ENCODE results near the gene SSH2.

The SSH2 gene

GRCh38 chr17:29715680-29716079, 214.3 kb downstream of the SSH2 start:
- no peak for DNase-seq (ENCODE audit: low read depth in 2 of 2, low spot score in 1 of 2)

DNA sequence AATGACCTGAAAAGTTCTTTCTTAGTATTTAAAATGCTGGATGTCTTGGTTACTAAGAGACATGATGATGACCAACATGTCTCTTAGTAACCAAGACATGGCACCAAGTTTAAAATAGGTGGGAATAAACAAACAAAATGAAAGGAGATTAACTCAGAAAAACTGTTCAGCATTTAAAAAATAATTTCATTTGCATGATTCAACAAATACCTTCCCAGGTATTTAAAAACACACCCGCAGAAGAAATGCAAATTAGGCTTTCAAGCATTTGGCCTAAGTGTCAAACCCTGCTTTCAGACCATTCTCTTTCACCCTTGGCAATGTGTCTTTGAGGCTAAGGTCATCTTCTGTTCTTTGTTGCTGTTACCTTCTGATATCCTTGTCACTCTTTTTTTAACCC, 215.9 kb downstream of the SSH2 start:
- no peak for DNase-seq (ENCODE audit: low read depth in 2 of 2, low spot score in 1 of 2)

DNA sequence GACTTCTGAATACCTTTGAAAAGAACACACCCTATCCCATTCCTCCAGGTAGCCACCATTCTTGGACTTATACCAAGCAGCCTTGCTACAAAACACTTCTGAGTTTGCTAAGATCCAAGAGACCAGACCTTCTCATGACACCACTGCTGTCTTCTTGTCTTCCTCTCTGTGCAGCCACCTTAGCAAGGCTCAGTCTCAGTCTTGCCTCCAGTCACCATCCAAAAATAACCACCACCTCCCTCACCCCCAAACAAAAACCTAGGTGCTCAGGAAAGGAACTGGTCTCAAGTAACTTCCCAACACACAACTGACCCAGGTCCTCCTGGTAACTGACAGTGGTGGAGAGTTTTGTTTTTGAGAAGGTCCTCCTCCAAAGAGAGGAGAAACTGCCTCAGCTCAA, 216.4 kb downstream of the SSH2 start:
- DNase-seq (ENCODE audit: low read depth in 2 of 2, low spot score in 1 of 2): no peak

DNA sequence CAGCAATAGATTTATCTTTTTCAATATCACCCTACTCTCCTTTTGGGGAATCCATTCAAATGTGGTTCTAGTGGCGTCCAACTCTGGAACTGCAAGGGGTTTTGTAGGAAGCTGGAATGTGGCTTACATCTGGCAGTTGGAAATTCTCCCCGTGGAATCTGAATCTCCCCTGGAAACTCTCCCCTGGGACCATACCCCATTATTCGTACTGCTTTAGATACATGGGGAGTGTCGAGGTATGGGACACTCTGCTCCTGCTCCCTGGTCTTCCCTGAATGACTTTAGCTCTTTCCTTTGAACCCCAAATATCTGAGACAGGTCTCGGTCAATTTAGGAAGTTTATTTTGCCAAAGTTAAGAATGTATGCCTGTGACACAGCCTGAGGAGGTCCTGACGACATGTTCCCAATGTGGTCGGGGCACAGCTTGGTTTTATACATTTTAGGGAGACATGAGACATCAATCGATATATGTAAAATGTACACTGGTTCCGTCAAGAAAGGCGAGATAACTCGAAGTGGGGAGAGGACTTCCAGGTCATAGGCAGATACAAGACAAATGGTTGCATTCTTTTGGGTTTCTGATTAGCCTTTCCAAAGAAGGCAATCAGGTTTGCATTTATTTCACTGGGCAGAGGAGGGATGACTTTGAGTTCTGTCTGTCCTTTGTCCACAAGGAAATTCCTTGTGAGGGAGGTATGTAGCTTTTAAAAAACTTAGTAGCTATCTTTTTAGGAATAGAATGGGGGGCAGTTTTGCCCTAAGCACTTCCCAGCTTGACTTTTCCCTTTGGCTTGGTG, 218.2 kb downstream of the SSH2 start:
- DNase-seq (ENCODE audit: low read depth in 2 of 2, low spot score in 1 of 2): no peak

GRCh38 chr17:29710891-29711418, 219.1 kb downstream of the SSH2 start:
- no peak for DNase-seq (ENCODE audit: low read depth in 2 of 2, low spot score in 1 of 2)

DNA sequence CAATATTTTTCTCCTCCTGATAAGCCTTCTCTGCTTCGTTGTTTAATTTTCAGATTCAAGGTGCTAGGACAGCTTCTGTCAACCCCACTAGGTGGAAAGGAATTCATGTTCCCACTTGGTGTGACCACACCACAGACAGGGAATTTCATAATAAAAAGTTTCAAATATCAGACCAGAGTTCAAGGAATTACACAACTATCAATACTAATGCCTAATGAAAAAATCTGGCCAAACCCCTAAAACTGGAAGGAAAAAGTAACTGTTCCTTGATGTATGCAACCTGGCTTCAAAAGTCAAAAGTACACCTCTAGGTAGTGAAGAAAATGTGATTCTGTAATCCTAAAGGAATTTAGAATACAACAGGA, 219.5 kb downstream of the SSH2 start:
- DNase-seq (ENCODE audit: low read depth in 2 of 2, low spot score in 1 of 2): no peak

DNA sequence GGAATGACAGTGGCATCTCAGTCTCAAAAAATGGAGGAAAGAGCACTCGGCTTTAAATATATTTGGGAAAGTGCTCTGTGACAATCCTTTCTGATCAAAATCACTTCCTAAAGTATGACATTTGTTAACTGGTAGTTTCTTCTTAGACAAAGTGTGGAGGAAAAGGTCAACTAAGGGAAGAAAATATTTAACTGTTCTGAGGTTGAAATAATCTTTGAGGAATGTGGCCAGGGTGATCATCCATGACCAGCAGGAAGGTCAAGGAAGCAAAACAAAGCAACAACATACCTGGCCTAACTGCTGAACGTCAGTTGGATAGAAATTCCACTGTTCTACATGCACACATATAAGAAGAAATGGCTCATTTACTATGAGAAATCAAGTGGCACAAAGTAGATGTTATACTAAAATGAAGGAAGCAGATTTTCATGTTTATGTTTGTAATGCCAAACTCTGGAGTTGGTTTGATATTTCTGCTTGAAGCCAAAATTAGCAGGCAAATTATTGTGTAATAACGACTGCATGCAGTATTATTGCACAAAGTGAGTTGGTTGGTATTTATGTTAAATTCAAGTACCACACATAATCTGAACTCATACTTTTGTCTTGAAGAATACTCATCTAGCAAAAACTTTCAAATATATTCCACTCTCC, 220.0 kb downstream of the SSH2 start:
- no peak for DNase-seq (ENCODE audit: low read depth in 2 of 2, low spot score in 1 of 2)

GRCh38 chr17:29707212-29707571, 222.8 kb downstream of the SSH2 start:
- DNase-seq (ENCODE audit: low read depth in 2 of 2, low spot score in 1 of 2): no peak

GRCh38 chr17:29706045-29706431, 224.0 kb downstream of the SSH2 start:
- DNase-seq (ENCODE audit: low read depth in 2 of 2, low spot score in 1 of 2): no peak

DNA sequence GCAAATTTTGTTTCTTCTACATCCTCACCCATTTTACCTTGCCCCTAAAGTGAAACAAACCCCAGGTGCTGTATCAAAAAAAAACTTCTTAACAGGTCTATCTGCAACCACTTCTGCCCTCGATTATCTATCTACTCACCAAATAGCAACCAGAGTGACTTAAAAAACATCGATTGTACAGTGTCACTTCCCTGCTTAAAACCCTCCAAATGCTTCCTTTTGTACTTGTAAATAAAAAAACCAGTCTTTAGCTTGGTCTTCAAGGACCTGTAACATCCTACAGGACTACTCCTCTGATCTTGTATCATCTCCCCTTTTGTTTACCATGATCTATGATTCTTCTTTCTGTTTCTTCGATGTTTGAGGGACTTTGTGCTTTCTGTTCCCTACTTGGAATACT, 224.6 kb downstream of the SSH2 start:
- DNase-seq (ENCODE audit: low read depth in 2 of 2, low spot score in 1 of 2): no peak

DNA sequence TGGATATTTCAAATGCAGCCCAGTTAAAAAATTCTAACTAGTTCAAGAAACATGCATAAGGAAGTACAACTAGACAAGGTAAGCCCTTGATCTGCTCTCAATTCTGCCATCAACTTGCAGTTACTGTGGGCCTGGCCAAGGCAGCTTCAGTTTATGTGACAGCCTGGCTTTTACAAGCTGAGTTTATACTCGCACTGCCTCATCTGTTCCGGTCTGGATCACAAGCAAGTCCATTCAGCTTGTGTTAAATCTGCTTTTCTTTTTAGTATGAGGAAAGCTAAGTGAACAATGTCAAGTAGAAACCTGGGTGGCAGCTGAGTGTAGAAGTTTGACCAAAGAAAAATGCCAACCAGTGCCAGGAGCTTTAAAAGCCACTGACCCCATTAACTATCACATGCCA, 230.7 kb downstream of the SSH2 start:
- no peak for DNase-seq (ENCODE audit: low read depth in 2 of 2, low spot score in 1 of 2)

DNA sequence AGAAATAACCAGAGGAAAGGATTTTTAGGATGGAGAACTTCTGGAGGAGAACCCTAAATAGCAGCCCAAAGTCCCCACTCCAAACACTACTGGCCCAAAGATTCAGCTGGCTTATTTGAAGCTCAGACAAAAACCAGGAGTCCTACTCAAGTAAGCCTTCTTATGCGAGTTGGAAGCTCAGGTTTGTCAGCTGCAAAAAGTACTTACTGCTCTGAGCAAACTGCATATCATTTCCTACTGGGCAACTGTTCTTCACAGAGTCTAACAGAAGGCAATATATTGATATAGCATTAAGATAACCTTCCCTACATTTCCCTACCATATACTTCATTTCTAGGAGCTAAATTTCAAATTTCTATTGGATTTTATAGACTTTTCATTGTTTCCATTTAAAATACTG, 231.2 kb downstream of the SSH2 start:
- no peak for DNase-seq (ENCODE audit: low read depth in 2 of 2, low spot score in 1 of 2)

DNA sequence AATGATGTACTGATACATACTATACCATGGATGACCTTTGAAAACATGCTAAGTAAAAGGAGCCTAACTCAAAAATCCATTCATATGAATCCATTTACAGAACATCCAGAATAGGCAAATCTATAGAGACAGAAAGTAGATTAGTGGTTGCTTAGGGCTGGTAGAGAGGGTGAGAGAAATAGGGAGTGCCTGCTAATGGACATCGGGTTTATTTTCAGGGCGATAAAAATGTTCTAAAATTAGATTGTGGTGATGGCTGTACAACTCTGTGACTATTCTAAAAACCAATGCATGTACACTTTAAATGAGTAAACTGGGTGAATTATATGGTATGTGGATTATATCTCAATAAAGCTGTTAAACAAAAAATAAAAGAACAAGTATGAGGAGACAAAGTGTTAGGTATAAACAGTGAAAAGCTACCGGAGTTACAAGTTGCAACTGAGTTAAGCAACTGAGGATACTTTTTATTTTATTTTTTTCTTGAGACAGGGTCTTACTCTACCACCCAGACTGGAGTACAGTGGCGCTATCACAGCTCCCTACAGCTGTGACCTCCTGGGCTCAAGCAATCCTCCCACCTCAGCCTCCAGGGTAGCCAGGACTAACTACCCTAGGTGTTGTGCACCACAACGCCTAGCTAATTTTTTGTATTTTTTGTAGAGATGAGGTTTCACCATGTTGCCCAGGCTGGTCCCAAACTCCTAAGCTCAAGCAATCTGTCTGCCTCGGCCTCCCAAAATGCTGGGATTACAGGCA, 231.8 kb downstream of the SSH2 start:
- no peak for DNase-seq (ENCODE audit: low read depth in 2 of 2, low spot score in 1 of 2)

GRCh38 chr17:29697371-29697770, 232.7 kb downstream of the SSH2 start:
- no peak for DNase-seq (ENCODE audit: low read depth in 2 of 2, low spot score in 1 of 2)

DNA sequence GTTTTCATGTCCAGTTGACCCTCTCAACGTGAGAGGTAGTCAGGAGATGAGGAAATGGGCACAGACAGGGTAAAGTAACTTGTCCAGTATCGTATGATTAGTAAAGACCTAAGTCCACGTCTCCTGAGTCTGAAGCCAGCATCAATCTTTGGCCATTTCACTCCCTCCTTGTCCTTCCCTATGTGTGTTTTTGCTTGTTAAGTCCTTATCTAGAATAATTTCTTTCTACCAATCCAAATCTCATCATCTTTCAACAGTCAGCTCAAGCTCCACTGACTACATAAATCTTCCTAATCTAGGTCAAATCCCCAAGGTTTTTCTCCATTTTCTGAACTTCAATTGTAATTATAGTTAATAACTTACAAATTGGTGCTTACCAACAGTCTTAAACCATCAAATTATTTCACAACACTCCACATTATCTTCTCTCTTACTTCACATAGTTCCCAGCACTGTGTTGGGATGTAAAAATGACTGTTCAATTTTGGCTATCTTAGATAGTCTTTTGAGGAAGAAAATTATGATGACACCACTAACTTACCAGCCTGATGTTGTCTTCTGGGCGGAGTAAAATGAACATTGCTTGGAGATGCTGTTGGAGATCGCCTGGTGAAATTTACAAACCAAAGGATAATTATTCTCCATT, 235.0 kb downstream of the SSH2 start:
- no peak for DNase-seq (ENCODE audit: low read depth in 2 of 2, low spot score in 1 of 2)

GRCh38 chr17:29693751-29694150, 236.3 kb downstream of the SSH2 start:
- DNase-seq (ENCODE audit: low read depth in 2 of 2, low spot score in 1 of 2): no peak

DNA sequence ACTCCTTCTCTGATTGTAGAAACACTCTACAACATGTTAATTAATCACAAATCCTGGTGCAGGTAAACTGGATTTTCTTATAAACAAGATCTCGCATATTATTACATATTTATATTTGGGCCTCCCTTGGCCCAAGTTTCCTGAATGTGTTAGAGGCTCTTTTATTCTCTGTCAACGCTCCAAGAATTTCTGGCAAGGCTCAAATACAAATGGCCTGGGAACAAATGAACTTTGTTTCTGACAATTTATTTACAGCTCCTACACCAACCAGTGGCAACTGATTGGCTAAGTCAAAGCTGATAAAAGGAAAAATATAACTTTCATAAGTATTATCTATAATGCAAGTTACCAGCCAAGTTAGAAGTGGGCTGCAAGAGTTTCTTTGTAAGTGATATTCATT, 242.4 kb downstream of the SSH2 start:
- no peak for DNase-seq (ENCODE audit: low read depth in 2 of 2, low spot score in 1 of 2)

DNA sequence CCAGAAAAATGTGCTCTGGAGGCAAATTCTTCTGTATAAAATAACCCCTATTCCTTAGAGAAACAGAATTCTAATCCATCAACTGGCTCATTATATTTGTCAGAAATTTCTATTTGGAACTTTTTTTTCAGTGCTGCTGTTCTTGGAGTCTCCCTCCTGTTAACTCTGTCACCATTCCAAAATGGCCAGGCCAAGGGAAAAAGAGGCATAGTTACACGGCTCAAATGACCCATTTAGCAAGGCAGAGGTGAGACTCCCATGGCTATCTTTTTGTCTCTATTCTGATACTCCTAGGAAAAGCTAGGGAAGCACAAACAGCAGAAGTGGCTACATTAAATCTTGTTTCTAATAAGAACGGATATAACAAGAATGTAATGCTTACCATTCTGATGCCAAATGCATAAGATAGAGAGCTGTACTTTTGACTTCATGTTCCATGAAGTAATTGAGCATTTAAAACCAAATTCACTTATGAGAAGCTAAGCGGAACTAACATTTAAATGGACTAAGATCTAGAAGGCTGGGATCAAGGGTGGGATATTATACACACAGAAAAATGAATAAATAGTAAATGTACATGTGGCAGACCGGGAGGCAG, 242.9 kb downstream of the SSH2 start:
- DNase-seq (ENCODE audit: low read depth in 2 of 2, low spot score in 1 of 2): no peak

DNA sequence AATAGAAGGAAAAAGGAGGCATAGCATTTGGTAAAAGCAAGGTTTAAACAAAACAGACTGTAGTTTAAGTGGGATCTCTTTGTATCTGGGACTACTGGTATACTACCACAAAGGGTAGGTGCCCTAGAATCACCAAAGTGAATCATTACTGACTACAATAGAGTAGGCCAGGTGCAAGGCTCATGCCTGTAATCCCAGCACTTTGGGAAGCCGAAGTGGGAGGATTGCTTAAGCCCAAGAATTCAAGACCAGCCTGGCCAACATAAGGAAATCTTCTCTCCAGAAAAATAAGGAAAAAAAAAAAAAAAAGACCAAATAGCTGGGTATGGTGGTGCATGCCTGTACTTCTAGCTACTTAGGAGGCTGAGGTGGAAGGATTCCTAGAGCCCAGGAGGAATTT, 246.5 kb downstream of the SSH2 start:
- no peak for DNase-seq (ENCODE audit: low read depth in 2 of 2, low spot score in 1 of 2)

DNA sequence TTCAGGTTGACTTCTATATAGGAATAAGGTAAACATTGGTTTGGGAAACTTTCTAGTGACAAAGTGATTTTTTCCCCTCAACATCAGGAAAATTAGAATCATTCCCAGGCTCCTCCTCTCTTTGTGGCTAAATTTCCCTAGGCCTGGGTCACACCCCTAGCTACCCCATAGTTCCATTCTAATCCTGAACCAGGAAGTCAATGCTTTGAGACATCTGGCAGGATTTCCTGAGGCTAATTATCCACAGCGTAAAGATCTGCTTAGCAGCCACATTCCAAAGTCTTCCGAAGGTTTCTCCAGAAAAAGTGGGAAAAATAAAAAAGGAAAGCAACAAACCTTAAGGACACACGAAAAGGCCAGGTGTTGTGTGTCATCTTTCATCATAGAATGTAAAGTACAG, 247.0 kb downstream of the SSH2 start:
- no peak for DNase-seq (ENCODE audit: low read depth in 2 of 2, low spot score in 1 of 2)

- DNase-seq (ENCODE audit: low read depth in 2 of 2, low spot score in 1 of 2): no peak
These were observed 248.0 kb downstream of the SSH2 start for GRCh38 chr17:29682054-29682453.

Measured in stimulated activated CD8-positive, alpha-beta memory T cell treated with anti-CD3 and anti-CD28 coated beads, Interleukin-4, amount 100 ng/mL, for 1 hour (primary cell).